HepG2 (cell line): ENCODE results near the gene RTL5. TPM values are rescaled to one million over a fixed set of nuclear protein-coding genes. Genes with fewer than 3 reads are reported as not detected.

Experiments
- ATAC-seq: fragments of 200-7000 bp; cut with Tn5 transposase; 3 replicates; pipeline ENCODE4 v1.9.1; 2020; ENCODE audit warnings: mild to moderate bottlenecking, moderate library complexity
- BruUV-seq: library from RNA; stranded (reverse); fragments of 400-500 nt; replicated peaks from 2 replicates; lab custom pipeline; 2021; lab: Mats Ljungman, UMichigan
- CTCF ChIA-PET: fragments of 300-600 bp; formaldehyde crosslinking; extraction: SDS; loops from one replicate; lab custom pipeline; 2021; ENCODE audit warnings: low total read pairs, inconsistent platforms, low intra/inter-chr PET ratio; lab: Yijun Ruan, JAX
- POLR2A ChIA-PET: fragments of 350-600 bp; sonication (Branson Sonifier 250); formaldehyde crosslinking; loops from one replicate; lab custom pipeline; 2020; ENCODE audit warnings: antibody characterized with exemption, inconsistent platforms; lab: Yijun Ruan, JAX
- DNase-seq: peaks from one replicate; pipeline ENCODE4 v3.0.0-alpha.2; 2015; ENCODE audit warnings: low spot score
- FAIRE-seq: peaks from 3 replicates; lab custom pipeline; 2011; peaks lifted over from hg19 to GRCh38; lab: Jason Lieb, UNC
- H2AFZ ChIP-seq: one replicate; pipeline ENCODE4 v1.6.1; 2011; ENCODE audit warnings: low read length, inconsistent platforms
- H3K27ac ChIP-seq: fragments of 300-600 bp; 3 replicates; pipeline ENCODE4 v1.8.0; 2011; ENCODE audit warnings: mixed run types, mild to moderate bottlenecking, mixed read lengths, low read length, inconsistent platforms; ENCODE audit not compliant: insufficient read depth; ENCODE audit errors: extremely low read length
- H3K27me3 ChIP-seq, 2 experiments: fragments of 200-600 bp in 1 of 2; 2 replicates in 1 of 2; 3 replicates in 1 of 2; pipeline versions ENCODE4 v1.6.0 to v1.8.0; 2011; ENCODE audit warnings: low read length in 2 of 2, mild to moderate bottlenecking in 2 of 2, moderate library complexity in 2 of 2, inconsistent platforms in 1 of 2; ENCODE audit not compliant: insufficient read depth in 2 of 2, control insufficient read depth in 1 of 2
- H3K36me3 ChIP-seq, 2 experiments: fragments of 200-600 bp in 1 of 2; replicated peaks in 1 of 2; 2 replicates in 1 of 2; 3 replicates in 1 of 2; pipeline versions ENCODE4 v1.5.1 to v1.8.0; 2011; ENCODE audit warnings: low read length in 2 of 2, inconsistent platforms in 1 of 2; ENCODE audit not compliant: insufficient read depth in 2 of 2, control insufficient read depth in 1 of 2
- H3K4me1 ChIP-seq: 2 replicates; pipeline ENCODE4 v1.5.1; 2012; ENCODE audit warnings: low read length, inconsistent platforms; ENCODE audit not compliant: insufficient read depth
- H3K4me2 ChIP-seq: 2 replicates; pipeline ENCODE4 v1.6.0; 2011; ENCODE audit warnings: low read depth, low read length, inconsistent platforms
- H3K4me3 ChIP-seq, 3 experiments: fragments of 200-600 bp in 1 of 3; sonication (generic), shearing (Covaris generic) in 1 of 3; replicated peaks in 1 of 3; 2 replicates each; pipeline ENCODE4 v1.5.1; 2011 to 2016; ENCODE audit warnings: low read length in 3 of 3, inconsistent platforms in 2 of 3, low read depth in 2 of 3, mild to moderate bottlenecking in 2 of 3, control low read depth in 1 of 3, mixed read lengths in 1 of 3; ENCODE audit not compliant: insufficient read depth in 1 of 3
- H3K79me2 ChIP-seq: one replicate; pipeline ENCODE4 v1.6.1; 2011; ENCODE audit warnings: low read length, inconsistent platforms; ENCODE audit not compliant: insufficient read depth
- H3K9ac ChIP-seq: 2 replicates; pipeline ENCODE4 v1.6.0; 2011; ENCODE audit warnings: mild to moderate bottlenecking, low read depth, low read length, inconsistent platforms; ENCODE audit not compliant: insufficient read depth
- H3K9me3 ChIP-seq: 2 replicates; pipeline ENCODE4 v1.5.1; 2012; ENCODE audit warnings: mild to moderate bottlenecking, low read length
- H4K20me1 ChIP-seq: 2 replicates; pipeline ENCODE4 v1.6.0; 2011; ENCODE audit warnings: inconsistent platforms, mild to moderate bottlenecking, low read length, moderate library complexity; ENCODE audit not compliant: insufficient read depth
- ARNTL ChIP-seq: sonication (generic); formaldehyde crosslinking; IDR thresholded peaks from 2 replicates; pipeline ENCODE4 v1.4.0; 2020; ENCODE audit warnings: mild to moderate bottlenecking, missing genetic modification reagents
- ELF3 ChIP-seq: IDR thresholded peaks from 2 replicates; pipeline ENCODE4 v1.6.1; 2016; ENCODE audit warnings: missing genetic modification reagents, missing compliant biosample characterization
- ELF4 ChIP-seq: sonication (generic); formaldehyde crosslinking; IDR thresholded peaks from 2 replicates; pipeline ENCODE4 v1.5.0; 2020; ENCODE audit warnings: missing genetic modification reagents, mild to moderate bottlenecking, moderate library complexity, borderline replicate concordance
- GATAD2A ChIP-seq: IDR thresholded peaks from 2 replicates; pipeline ENCODE4 v1.6.1; 2016
- KAT8 ChIP-seq: IDR thresholded peaks from 2 replicates; pipeline ENCODE4 v1.6.1; 2016; ENCODE audit warnings: missing genetic modification reagents, missing compliant biosample characterization
- SP1 ChIP-seq, 2 experiments: fragments of 450-650 bp in 1 of 2; sonication (generic) in 1 of 2; formaldehyde crosslinking in 1 of 2; IDR thresholded peaks; 2 replicates each; pipeline versions ENCODE4 v1.4.0 to v1.6.1; 2016 to 2020; ENCODE audit warnings: missing genetic modification reagents in 1 of 2
- ZBTB10 ChIP-seq: sonication (generic); formaldehyde crosslinking; IDR thresholded peaks from 2 replicates; pipeline ENCODE4 v1.4.0; 2020; ENCODE audit warnings: missing genetic modification reagents, borderline replicate concordance
- ZFP36L2 ChIP-seq: sonication (generic); formaldehyde crosslinking; IDR thresholded peaks from 2 replicates; pipeline ENCODE4 v1.4.0; 2020; ENCODE audit warnings: missing genetic modification reagents
- ZNF180 ChIP-seq: sonication (generic); formaldehyde crosslinking; IDR thresholded peaks from 2 replicates; pipeline ENCODE4 v1.4.0; 2020; ENCODE audit warnings: low read depth, missing genetic modification reagents, borderline replicate concordance
- ZNF275 ChIP-seq: sonication (generic); formaldehyde crosslinking; IDR thresholded peaks from 2 replicates; pipeline ENCODE4 v1.8.0; 2022; ENCODE audit warnings: missing genetic modification reagents, mild to moderate bottlenecking, inconsistent platforms, borderline replicate concordance
- ZNF280B ChIP-seq: sonication (generic); formaldehyde crosslinking; IDR thresholded peaks from 2 replicates; pipeline ENCODE4 v1.5.0; 2020; ENCODE audit warnings: missing genetic modification reagents, mild to moderate bottlenecking, borderline replicate concordance
- ZNF281 ChIP-seq: sonication (generic); formaldehyde crosslinking; IDR thresholded peaks from 2 replicates; pipeline ENCODE4 v1.4.0; 2020; ENCODE audit warnings: missing genetic modification reagents, borderline replicate concordance
- ZNF549 ChIP-seq: sonication (generic); formaldehyde crosslinking; IDR thresholded peaks from 2 replicates; pipeline ENCODE4 v1.5.0; 2020; ENCODE audit warnings: missing genetic modification reagents
- ZNF782 ChIP-seq: sonication (generic); formaldehyde crosslinking; IDR thresholded peaks from 2 replicates; pipeline ENCODE4 v1.4.0; 2020; ENCODE audit warnings: missing genetic modification reagents, mild to moderate bottlenecking, borderline replicate concordance
- whole genome bisulfite sequencing: methylation state at CpG from one replicate; pipeline ENCODE4 v1.1.6; 2017; ENCODE audit warnings: low lambda C conversion rate; 5-methylcytosine and 5-hydroxymethylcytosine counted together
- in situ Hi-C: cut with HindIII; loops from 2 replicates; pipeline ENCODE4 v1.10.0; 2017; ENCODE audit warnings: low pct_unique_long_range_greater_than_20kb; ENCODE audit not compliant: extremely low pct_ligation_motif_present
- intact Hi-C: fragments of 100-400 bp; cut with micrococcal nuclease; formaldehyde crosslinking; loops from one replicate; pipeline ENCODE4 v1.10.0; 2022; ENCODE audit not compliant: unreplicated experiment
- polyA plus RNA-seq, 8 experiments: library from polyadenylated mRNA; depleted of rRNA in 3 of 8; stranded (reverse) in 7 of 8; unstranded in 1 of 8; fragments of >200 nt; fragmentation: Illumina TruSeq in 4 of 8; extraction: Trizol in 4 of 8; gene quantifications; 2 replicates each; pipeline versions ENCODE4 v1.2.1 to v1.2.3, GENCODE V29; 2011 to 2016; ENCODE audit warnings: low read depth in 4 of 8, missing spikeins in 1 of 8, mixed read lengths in 1 of 8; ENCODE audit not compliant: insufficient read depth in 1 of 8
- total RNA-seq, 5 experiments: library from RNA; depleted of rRNA; stranded (reverse); fragments of >200 nt; fragmentation: Illumina TruSeq; extraction: Trizol; gene quantifications; 2 replicates each; pipeline ENCODE4 v1.2.3, GENCODE V29; 2016; ENCODE audit warnings: low read depth in 1 of 5

The RTL5 gene
- total and polyA plus RNA-seq, 2 of the 13 experiments (the other 11 are each of a cell fraction or from before 2014, with no cell fraction given): not detected

- POLR2A ChIA-PET: no interaction called here
- Histone ChIP-seq H3K79me2 (no peaks in the 10 kb centered on the region), H2AFZ (no peak overlapping the region), H3K27ac (no peak overlapping the region), H3K9ac (no peak overlapping the region), H3K27me3 (no peaks in the 10 kb centered on the region), H3K4me1 (no peaks in the 10 kb centered on the region), H3K36me3 (no peaks in the 10 kb centered on the region), H3K9me3 (no peaks in the 10 kb centered on the region), H3K4me2 (no peak overlapping the region), H4K20me1 (no peaks in the 10 kb centered on the region), H3K4me3 (no peak overlapping the region)
- intact Hi-C loops: no loop called here
- BruUV-seq: no TSS peak
- no peak for FAIRE-seq
- no peak for DNase-seq
- in situ Hi-C loops: no loop called here
- 13% methylated on average over 5 of the region's 8 CpGs for WGBS
- ATAC-seq: no peak
- CTCF ChIA-PET: no interaction called here
- no peak for TF ChIP-seq KAT8
- TF ChIP-seq ZNF549: no peak
- TF ChIP-seq ZNF782 (CRISPR knock-in tag): no peak
- no peak for TF ChIP-seq ZFP36L2 (CRISPR knock-in tag)
- TF ChIP-seq ARNTL (CRISPR knock-in tag): no peak
- TF ChIP-seq ZNF280B: no peak
- no peak for TF ChIP-seq ZBTB10 (CRISPR knock-in tag)
- TF ChIP-seq ZNF275 (CRISPR knock-in tag): no peak
- TF ChIP-seq ELF4 (CRISPR knock-in tag): no peak
- no peak for TF ChIP-seq ZNF281
- no peak for TF ChIP-seq SP1 (IDR thresholded peaks at IDR 0.05)
- no peak for TF ChIP-seq SP1 (CRISPR knock-in tag; IDR thresholded peaks at IDR 0.05)
- no peak for TF ChIP-seq ZNF180 (CRISPR knock-in tag)
- TF ChIP-seq GATAD2A (CRISPR knock-in tag): no peak
- no peak for TF ChIP-seq ELF3 (CRISPR knock-in tag)
Observed at GRCh38 chrX:72142094-72142793, 10.5 kb upstream of the RTL5 start.
